NCI-H2107 treated with DMSO at 0.1 percent for 48 hours (cell line): ENCODE data around the gene SNAPC3.
A peak's percentile ranks its signal among the peaks of the same experiment; 100 is the strongest.
"Not testable (repeated sequence)": the region's sequence is repeated elsewhere in the genome, so short reads cannot be mapped to it uniquely, and the experiment has no call there.

Experiments used
- DNase-seq: peaks from one replicate; lab custom pipeline; 2025; ENCODE audit not compliant: unreplicated experiment; lab: John Stamatoyannopoulos, UW

Gene SNAPC3

DNA sequence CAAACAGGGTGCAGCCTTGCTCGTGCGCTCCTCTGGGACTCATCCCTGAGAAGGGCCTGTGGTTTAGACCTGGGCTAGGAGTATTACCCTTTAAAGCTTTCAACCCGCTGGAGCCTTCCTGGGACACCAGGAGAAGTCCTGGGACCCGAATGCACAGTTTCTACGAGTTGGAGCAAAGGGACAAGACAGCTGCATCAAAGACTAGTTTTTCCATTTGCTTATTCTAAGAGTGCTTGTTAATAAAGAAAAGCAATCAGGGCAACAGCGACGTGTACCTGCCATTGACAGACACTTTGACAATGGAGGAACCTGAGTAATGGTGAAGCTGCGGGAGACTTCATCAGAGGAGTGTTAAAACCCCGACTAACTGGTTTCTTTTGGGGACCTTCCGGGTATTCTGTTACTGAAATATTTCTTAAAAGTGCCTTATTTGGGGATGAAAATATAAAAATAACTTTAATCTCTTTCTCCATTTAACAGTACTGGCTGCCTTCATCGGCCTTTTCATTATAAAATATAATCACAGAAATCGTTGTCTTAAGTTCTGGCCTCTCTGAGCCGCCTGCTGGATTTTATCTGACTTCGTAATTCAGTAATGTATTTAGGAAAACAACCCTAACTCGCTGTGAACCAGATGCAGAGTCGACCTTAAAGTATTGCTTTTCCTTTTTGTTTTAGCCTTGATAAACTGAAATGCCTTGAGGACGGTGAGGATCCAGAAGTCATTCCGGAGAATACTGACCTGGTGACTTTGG, 732 bp downstream of the SNAPC3 start:
- DNase-seq = peak; percentile 38

DNA sequence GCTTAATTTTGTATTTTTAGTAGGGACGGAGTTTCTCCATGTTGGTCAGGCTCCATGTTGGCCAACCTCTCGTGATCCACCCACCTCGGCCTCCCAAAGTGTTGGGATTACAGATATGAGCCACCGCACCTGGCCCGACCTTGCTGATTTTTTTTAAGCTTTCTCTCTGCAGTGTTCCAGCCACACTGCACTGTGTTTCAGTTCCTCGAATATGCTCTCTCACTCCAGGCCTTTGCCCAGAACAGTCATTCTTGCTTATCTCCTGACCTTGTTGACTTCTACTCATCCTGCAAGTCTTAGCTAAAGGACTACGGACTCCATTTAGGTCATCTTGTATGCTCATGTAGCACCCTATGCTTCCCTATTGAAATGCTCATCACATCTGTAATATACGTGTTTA, 3.3 kb downstream of the SNAPC3 start:
- DNase-seq = no peak

DNA sequence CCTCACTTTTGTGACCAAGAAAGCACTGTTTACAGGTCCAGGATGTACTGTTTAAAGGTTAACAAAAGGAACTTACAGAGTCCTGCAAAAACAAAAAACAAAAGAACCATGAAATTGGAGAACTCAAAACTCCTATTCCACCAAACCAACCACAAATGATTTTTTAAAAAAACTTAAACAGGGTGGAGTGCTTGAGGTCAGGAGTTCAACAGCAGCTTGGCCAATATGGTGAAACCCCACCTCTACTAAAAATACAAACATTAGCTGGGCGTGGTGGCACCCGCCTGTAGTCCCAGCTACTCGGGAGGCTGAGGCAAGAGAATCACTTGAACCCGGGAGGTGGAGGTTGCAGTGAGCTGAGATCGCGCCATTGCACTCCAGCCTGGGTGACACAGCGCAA, 5.0 kb downstream of the SNAPC3 start:
- not testable (repeated sequence) for DNase-seq

DNA sequence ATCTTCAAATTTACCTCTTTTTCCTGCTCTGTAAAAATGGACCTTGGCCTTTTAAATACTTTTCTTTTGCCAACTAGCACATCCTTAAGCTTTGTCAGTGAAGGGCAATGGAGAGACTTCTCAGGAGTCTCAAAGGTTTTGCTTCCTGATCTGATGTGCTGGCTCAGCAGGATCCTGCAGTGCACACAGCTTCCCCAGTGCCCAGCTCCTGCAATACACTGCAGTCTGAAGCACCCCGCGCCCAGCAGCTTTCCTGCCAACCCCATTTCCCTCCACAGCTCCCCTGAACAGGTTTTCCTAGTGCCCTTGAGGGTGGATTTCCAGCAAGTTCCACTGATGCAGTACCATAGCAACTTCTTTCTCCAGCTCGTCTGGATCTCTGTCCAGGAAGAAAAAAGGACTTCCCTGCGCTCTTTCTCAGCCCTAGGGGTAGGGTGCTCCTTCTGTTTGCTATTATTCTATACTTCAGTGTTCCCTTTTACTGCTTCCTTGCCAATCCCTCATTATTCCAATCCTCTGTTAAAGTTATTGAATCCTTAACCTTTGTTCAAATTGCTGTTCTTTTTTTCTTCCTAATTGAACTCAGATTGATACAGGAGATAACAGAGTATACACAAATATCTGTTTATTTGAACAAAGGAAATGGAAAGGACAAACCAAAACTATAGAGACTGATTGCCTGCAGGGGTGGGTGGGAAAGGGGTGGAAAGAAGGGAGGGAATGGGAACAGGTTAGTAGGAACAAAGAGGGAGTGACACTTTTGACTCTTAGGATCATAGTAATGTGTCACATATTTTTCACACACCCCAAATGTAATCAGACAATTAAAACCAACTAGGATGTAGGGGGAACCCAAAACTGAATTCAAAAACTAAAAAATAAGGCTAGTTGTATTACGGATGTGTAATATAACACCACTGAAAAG, 8.5 kb downstream of the SNAPC3 start:
- no peak for DNase-seq

DNA sequence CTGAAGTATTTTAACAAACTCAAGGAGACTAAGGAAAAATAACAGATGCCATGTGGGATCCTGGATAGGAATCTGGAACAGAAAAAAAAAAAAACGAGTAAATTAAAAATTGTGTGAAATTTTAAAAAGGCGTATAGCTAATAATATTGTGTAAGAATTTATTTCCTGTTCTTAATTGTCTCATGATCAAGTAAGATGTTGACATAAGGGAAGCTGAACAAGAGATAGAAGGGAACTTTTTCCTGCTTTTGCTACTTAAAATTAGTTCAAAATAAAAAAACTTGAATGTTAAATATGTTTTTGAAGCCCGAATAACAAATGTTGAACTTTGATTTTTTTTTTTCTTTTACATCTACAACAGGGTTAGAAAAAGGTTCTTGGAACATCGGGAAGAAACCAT, 10.5 kb downstream of the SNAPC3 start:
- DNase-seq = no peak

DNA sequence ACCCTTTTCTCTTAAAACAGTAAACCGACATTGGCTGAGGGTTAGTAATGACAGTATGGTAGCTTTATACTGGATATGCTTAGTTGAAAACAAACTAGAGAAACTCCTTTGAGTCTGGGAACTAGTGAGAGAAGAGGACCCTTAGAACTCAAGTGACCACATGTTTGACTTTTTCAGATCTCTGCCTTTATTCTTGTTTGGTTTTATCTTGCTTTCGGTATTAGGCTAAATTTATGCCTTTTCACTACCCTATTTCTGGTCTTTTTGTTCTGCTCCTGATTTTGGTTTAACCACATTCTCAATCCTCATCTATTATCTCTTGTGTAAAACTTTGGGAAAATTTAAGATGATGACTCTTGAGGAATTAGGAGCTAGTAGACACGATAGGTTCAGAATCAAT, 11.0 kb downstream of the SNAPC3 start:
- no peak for DNase-seq

DNA sequence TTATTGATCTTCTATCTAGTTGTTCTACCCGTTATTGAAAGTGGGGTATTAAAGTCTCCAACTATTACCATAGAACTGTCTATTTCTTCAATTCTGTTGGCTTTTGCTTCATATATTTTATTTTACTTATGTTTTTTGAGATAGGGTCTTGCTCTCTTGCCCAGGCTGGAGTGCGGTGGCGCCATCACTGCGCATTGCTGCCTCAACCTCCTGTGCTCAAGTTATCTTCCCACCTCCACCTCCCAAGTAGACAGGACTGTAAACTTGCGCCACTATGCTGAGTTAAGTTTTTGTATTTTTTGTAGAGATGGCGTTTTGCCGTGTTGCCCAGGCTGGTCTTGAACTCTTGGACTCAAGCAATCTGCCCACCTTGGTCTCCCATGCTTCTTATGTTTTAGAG, 16.2 kb downstream of the SNAPC3 start:
- DNase-seq = no peak

DNA sequence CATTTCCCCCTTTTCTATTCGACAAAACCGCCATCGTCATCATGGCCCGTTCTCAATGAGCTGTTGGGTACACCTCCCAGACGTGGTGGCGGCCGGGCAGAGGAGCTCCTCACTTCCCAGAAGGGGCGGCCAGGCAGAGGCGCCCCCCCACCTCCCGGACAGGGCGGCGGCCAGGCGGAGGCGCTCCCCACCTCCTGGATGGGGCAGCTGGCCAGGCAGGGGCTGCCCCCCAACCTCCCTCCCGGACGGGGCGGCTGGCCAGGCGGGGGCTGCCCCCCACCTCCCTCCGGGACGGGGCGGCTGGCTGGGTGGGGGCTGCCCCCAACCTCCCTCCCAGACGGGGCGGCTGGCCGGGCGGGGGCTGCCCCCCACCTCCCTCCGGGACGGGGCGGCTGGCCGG, 19.2 kb downstream of the SNAPC3 start:
- DNase-seq = not testable (repeated sequence)

DNA sequence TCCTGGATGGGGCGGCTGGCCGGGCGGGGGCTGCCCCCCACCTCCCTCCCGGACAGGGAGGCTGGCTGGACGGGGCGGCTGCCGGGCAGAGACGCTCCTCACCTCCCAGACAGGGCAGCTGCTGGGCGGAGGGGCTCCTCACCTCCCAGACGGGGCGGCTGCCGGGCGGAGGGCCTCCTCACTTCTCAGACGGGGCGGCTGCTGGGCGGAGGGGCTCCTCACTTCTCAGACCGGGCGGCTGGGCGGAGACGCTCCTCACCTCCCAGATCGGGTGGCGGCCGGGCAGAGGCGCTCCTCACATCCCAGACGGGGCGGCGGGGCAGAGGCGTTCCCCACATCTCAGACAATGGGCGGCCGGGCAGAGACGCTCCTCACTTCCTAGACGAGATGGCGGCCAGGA, 19.6 kb downstream of the SNAPC3 start:
- DNase-seq = not testable (repeated sequence)

DNA sequence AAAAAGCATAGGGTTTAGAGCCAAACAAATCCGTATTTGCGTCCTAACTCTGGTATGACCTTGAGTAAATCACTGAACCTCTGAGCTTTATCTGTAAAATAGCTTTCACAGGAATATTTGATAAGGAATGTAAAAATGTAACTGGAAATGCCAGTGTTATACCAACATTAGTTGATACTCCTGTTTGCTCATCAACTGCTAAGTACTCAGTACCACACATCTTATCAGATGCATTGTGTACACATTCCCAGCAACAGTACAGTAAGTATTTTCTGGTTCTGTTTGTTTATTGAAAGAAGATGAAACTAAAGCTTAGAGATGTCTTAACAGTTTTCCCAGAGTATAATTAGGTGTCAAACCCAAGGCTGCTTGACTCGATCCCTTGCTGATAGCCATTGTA, 21.5 kb downstream of the SNAPC3 start:
- no peak for DNase-seq

DNA sequence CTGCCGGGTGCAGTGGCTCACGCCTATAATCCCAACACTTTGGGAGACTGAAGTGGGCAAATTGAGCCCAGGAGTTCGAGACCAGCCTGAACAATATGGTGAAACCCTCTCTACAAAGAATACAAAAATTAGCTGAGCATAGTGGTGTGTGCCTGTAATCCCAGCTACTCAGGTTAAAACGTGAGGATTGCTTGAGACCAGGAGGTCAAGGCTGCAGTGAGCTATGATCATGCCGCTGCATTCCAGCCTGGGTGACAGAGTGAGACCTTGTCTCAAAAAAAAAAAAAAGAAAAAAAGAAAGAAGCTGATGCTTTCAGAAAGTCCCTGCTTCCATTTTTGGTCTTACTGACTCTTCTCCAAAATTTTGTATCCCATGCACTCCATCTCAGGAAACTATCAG, 31.3 kb downstream of the SNAPC3 start:
- DNase-seq = no peak

DNA sequence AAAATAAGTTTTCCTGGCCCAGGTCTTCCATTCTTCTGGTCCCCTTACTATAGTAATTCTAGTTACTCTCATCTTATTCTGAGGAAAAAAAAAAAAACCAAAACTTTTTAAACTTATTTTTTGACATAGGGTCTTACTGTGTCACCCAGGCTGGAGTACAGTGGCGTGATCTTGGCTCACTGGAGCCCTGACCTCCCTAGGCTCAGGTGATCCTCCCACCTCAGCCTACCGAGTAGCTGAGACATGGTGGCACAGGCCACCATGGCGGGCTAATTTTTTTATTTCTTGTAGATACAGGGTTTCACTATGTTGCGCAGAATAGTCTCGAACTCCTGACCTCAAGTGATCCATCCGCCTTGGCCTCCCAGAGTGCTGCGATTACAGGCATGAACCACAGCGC, 38.4 kb downstream of the SNAPC3 start:
- no peak for DNase-seq

DNA sequence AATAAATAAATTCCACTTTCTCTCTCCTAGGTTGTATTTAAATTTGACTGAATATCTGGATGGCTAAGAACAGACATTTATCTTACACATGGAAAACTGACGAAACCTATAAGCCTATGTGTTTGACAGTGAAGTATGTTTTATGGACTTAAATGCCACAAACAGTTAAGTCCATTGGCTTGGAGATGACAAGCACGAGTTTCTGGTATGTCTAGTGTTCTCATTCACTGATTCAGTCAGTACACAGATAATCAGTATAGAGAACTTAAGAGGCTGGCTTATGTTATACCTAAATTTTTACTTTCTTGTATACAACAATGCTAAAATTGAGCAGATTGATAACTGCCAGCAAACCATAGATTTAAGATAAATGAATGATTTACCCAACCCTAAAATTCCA, 38.9 kb downstream of the SNAPC3 start:
- no peak for DNase-seq

DNA sequence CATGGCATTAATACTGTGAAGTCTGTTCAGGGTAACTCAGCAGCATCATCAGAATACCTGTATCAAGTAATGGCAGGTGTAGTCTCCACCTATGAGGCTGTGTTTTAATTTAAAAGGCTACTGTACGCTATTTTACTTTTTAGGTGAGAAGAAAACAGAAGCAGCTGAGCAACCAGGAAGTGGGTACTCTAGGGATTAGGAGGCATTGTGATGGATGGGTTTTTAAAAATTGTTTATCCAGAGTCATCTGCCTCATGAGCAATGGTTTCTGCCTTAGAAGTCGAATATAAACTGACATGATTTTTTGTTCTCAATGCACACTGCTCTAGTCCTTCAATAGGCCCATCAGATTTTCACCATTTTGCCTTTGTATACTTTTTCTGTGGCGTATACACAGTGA, 45.5 kb downstream of the SNAPC3 start:
- peak; percentile 32 for DNase-seq

DNA sequence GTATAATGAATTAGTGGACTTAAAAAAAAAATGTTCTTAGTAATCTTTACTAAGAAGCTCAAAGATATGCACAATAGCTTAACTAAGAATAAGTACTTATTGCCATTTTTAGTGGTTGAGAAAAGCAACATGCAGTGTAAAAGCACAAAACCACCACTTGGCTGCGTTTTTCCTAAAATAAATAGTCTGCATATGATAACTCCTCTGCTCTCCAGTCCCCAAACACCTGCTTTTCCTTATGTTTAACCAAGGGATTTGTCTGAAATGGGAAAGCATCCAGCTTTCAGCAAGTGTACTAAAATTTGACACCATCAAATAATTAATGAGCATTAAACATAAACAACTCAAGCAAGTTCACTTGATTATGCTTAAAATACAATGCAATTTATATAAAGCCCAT, 46.7 kb downstream of the SNAPC3 start:
- DNase-seq = peak; percentile 29

DNA sequence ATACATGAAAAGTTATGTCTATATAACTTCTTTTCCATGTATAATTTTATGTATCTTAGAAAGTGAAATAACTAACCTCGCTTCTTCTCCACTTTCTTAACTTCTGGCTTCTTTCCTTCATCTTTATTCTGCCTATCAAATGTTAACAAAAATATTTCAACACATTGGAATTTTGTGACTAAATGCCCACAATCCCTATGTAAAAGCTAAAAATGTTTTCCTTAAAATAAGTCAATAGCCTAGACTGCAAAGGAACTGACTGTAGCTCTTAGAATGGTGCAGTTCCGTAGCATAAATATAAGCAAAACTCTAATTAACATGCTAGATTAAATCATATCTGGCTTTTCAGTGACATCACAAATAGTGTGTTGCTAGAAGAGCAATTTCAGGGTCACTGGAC, 47.2 kb downstream of the SNAPC3 start:
- no peak for DNase-seq

DNA sequence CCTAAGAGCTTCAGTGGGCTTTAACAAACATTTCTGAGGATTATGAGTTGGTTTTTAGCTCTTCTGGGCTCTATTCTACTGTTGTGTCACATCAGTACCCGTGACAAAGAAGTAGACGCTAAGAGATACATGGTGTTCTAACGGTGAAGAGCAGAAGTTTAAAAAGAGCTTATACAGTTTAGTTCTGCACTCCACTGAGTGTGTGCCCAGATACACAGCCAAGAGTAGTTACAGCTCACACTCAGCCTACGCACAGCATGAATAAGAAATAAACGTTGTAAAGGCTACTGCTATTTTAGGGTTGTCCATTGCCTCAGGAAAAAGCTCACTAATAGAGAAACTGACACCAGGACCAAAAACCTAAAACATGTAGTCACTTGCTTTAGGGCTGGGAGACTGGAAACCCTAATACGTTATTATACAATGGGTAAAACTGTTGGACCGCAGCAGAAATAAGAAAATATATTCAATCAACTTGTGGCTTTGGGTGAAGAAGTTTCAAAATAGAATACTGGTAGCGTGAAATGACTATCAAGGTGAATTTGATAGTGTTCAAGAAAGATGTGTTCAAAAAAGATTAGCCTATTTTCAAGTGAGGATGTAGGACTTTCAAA, 53.4 kb downstream of the SNAPC3 start:
- DNase-seq = no peak

DNA sequence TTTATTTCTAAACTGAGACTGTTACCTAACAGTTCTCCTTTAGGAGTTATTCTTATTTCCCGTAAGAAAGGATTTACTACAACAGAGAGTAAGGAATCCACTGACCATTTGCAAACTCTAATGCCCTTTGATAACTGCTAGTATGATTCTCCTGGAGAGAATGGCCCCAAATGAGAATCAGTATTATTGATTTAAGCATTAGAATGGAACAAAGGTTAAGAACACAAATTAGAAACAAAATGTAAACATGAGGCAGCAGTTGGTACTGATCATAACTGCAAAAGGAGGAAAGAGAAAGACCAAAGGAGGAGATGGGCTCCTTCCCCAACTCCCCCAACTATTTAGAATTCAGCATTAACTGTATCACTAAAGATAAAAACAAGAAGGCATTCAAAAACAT, 57.4 kb downstream of the SNAPC3 start:
- DNase-seq = no peak

DNA sequence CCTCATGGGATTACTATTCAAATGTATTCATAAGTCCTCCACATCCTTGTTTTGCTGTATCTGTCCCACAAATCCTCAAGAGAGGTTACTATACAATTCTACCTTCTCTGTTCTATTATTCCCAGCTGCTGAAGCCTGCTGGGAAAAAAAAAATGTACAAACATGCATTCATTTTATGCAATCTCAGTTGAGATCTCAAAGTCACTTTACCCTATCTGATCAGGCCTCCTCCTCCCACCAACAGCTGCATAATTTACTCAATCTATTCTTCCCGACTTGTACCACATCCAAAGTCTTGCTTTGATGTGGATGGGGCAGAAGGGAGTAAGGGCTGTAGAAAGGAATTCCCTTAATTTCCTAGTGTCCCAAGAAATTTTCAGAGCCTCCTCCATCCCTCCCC, 59.5 kb downstream of the SNAPC3 start:
- DNase-seq = no peak

DNA sequence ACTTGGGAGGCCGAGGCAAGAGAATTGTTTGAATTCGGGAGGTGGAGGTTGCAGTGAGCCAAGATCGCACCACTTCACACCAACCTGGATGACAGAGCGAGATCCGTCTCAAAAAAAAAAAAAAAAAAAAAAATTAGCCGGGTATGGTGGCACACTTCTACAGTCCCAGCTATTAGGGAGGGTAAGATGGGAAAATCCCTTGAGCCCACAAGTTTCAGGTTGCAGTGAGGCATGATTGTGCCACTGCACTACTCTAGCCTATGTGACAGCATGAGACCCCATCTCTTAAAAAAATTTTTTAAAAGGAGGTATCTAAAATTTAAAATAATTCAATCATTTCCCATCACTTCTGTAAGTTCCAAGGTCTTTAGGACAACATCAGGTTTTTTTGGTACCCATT, 62.1 kb downstream of the SNAPC3 start:
- no peak for DNase-seq

DNA sequence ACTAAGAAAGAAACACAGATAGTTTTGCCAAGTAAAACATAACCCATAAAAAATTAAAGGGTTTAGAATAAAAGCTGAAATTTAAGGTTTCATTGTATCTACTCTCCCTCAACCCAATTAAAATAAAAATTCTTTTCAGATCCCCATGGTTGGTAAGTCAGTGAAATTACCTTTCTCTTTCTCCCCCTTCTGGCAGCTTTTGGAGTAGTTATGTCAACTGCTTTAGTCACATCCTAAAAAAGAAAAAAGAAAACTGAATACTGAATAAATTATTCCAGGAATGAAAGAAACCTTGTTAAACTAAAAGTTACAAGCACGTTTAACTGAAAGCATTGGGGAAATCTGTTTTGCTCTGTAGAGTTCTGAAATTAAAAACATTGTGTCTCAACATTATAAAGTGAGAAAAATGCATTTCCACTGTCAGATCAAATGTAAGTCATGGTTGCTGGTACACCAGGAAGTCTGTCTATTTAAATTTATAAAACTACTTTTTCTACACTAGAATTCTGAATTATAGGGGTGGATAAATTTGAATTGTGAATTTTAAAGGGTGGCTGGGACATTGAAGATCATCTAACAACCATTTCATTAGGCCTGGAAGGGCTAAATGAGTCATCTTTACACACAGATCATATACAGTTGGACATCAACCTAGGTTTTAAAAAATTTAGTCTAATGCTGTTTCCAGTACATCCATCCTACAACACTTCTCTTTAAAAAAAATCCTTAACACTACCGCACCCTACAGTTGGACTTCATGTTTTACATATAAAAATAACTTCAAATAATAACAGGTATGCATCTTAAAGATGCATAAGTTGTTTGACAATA, 63.4 kb downstream of the SNAPC3 start:
- DNase-seq = no peak
